ENCODE results near the gene SELENOO. TPM values are rescaled to one million over a fixed set of nuclear protein-coding genes. Genes with fewer than 3 reads are reported as not detected.

The SELENOO gene, protein sequence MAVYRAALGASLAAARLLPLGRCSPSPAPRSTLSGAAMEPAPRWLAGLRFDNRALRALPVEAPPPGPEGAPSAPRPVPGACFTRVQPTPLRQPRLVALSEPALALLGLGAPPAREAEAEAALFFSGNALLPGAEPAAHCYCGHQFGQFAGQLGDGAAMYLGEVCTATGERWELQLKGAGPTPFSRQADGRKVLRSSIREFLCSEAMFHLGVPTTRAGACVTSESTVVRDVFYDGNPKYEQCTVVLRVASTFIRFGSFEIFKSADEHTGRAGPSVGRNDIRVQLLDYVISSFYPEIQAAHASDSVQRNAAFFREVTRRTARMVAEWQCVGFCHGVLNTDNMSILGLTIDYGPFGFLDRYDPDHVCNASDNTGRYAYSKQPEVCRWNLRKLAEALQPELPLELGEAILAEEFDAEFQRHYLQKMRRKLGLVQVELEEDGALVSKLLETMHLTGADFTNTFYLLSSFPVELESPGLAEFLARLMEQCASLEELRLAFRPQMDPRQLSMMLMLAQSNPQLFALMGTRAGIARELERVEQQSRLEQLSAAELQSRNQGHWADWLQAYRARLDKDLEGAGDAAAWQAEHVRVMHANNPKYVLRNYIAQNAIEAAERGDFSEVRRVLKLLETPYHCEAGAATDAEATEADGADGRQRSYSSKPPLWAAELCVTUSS
- 25.6 and 28.3 TPM in 2 replicates for total RNA-seq

DNA sequence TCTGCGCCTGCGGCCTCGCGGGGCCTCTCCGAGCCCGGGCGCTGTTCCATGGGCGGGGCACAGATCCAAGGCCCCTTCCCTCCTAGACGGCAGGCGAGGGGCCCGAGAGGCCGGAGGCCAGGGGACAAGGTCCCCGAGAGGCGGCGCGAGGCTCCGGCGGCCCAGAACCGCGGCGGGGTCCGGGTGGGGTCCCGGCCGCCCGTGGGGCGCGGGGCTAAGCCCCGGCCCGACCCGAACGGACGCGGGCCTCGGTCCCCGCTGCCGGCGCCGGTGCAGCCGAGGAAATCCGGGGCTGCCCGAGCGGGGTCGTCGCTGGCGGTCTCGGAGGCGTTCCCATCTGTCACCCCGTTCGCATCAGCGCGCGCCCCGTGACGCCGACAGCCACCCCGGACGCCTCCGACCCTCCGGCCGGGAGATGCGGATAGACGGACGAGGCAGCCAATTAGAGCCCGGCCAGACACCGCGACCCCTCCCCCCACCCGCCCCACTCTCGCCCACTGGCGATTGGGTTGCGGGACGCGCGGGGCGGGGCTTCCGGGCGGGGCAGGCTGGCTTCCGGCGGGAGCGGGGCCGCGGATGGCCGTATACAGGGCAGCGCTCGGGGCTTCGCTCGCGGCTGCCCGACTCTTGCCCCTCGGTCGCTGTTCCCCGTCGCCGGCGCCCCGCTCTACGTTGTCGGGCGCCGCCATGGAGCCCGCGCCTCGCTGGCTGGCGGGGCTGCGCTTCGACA, at the start of gene SELENOO:
Gene SELENOO, plus strand, starts transcription at position 551 of the 730 bp plus-strand sequence. Its CDS starts 26 bp downstream, at position 577.

DNA sequence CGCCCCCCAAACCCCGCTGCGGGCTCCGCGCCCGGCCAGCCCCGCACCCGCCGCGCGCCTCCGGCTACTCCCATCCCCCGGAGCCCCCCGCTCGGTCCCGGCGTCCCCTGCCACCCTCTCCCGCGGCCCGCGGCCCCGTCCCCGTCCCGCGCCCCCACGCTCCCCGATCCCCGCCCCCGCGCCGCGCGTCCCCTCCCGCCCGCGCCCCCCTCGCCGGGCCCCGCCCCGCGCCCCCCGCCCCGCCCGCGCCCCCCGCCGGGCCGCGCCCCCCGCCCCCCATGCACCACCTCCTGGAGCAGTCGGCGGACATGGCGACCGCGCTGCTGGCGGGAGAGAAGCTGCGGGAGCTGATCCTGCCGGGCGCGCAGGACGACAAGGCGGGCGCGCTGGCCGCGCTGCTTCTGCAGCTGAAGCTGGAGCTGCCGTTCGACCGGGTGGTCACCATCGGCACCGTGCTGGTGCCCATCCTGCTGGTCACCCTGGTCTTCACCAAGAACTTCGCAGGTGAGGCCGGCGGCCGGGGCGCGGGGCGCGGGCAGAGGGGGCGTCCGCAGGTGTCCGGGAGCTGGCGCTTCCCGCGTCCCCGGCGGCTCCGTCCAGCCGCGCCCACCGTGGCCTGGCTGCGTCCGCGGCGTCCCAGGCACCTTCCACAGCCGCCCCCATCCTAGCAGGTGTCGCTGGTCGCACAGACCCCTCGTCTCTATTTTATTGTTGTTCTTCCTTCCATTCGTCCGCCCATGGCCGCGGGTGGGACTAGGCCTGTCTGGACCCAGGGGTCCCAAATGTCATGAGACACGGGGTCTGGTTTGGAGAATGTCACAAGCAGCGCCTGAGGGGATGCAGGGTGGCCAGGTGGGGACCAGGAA, 30.1 kb upstream of the SELENOO start, which contains the start of gene PANX2:
Gene PANX2, plus strand, starts transcription at position 279 of the 866 bp plus-strand sequence. Its CDS starts 0 bp downstream, at position 279.

DNA sequence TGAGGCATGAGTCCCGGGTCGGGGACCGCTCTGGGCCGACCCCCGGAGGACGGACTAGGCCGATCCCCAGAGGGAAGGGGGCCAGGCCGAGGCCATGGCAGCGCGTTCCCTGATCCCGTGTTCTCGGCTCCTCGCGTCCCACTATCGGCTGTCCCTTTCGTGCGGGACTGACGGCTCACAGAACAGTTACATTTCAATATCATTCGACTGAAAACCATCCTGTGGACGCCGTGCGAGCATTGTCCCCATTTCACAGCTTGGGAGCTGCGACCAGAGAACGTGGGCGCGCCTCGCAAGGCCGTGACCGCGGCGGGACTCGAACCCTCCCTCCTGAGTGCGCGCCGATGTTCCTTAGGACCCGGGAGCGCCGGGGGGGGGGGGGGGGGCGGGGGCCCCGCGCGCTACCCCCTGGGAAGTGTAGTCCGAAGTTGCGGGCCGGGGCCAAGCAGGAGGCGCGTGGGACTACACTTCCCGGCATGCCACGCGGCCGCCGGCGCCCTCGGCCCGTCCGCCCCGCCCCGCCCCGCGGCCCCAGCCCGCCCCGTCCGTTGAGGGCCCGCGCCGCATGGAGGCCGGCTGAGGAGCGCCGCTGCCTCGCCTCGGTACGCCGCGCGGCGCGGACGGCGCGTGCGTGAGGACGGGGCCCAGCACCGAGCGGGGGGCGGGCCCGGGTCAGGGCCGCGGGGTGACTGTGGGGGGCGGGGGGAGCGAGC, 15.3 kb upstream of the SELENOO start, which contains the start of gene TRABD:
Gene TRABD, plus strand, starts transcription at position 539 of the 713 bp plus-strand sequence. CDS start 7,148 bp downstream, outside the sequence.

DNA sequence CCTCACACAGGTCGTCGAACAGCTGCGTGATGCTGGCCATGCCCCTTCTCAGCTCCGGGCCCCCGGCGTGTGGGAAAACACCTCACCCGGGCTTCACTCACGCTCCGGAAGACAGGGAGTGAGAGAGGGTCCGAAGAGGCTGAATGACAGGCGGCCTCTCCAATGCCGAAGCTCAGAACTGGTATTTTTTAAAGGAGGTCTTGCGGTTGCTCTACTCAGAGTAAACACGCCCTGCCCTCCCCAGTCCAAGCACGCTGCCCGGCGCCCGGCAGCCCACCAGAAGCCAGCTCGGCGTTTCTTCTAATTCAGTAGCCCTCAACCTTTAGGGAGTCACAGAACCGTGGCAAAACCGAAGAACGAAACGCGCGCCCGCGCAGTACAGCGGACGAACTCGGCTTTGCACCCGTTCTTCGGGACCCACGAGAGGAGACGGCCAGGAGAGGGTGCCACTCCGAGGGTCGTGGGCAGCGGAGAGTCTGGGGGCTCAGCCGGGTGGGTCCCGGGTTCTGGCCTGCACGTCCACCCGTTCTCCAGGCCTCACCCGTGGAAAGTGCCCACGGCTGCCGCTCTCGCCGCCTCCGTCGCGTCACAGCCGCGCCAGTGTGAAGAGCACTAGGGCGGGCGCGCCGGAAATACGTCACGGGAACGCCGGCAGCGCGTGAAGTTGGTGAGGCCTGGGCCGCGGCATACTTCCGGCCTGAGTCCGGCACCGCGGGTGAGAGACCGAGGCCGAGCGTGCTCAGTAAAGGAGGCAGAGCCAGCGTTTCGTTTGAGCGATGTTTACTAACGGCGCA, 43.8 kb downstream of the SELENOO start, which contains the start of gene TUBGCP6:
Gene TUBGCP6, minus strand, starts transcription at position 604 of the 794 bp plus-strand sequence. Its CDS starts 564 bp downstream, at position 40.

DNA sequence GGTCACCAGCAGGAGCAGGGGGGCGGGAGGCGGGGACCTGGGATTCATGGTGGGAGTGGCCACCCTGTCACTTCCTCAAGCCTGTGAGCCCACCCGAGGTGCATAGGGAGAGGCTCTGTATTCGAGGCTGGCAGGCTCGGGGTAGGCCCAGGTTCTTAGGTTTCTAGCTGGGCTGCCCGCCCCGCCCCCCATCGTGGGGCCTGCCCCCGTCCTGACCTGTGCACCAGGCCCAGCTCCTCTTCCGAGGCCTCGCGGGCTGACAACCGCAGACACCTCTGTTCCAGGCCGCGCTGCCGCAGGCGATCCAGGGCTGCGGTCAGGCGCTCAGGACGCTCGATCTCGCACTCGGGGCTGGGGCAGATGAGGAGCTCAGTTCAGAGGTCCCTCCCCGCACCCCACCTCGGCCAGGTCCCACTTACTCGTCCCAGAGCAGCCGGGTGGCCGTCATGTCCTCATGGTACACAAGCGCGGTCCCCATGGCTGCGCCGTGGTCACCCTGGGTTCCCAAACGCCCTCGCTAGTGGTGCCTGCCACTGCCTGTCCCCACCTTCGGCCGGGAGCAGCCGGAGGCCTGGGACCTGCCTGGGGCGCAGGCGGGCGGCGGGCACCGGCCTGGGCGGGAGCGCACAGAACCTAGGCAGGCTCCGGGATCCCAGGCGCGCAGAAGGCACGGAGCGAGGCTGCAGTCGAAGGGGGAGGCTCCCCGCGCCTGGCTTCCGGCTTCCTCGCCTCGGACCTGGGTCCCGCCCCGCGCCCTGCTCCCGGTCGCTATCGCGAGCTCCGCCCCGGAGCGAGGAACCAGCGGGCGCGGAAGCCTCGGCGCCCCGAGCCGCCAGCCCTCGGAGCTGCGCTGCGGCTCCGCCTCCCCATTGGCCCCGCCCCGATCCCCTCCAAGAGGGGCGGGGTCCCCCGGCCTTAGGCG, 50.0 kb downstream of the SELENOO start, which contains the start of gene HDAC10:
Gene HDAC10, minus strand, starts transcription at position 711 of the 922 bp plus-strand sequence. Its CDS starts 233 bp downstream, at position 478.

DNA sequence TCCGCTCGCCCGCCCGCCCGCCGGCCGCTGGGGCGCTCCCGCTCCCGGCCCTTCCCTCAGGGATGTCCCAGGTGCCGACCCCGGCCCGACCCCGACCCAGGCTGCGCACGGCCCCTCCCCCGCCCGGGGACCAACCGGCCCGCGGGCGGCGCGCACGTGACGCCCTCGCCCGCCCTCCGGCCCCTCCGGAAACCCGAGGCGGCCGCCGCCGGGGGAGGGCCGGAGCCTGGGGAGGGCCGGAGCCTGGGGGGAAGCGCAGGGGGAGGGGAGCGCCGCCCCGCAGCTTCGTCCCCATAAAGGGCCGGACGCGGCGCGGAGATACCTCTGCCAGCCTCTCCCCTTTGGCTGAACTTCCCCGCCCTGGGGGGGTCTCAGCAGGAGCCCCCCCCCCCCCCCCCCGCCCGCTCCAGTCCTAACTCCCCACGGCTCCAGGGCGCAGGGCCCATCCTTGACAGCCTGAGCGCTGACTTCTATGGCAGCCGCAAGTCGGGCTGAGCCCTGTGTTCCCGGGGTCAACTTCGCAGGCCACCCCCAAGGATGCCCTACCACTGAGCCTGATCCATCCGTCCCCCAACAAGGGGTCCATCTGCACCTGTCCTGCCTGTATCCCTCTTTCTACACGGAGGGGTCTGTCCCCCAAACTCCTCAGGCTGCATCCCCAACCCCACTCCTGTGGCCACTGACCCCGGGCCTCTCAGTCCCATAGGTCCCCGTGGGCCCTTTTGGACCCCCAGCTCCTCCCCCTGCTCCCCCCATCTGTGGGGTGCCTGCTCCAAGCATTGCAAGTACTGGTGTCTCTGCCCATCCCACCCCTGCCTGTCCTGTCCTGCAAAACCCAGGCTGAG, 61.0 kb downstream of the SELENOO start, which contains the start of gene MAPK12:
Gene MAPK12, minus strand, starts transcription at position 69 of the 845 bp plus-strand sequence. CDS start 174 bp downstream, outside the sequence.

Other genes with a start within 250 kb of the SELENOO start
- gene PIM3, start 240.2 kb upstream of the SELENOO start, total RNA-seq: 59.5 and 60.0 TPM in 2 replicates
- not detected in 2 replicates for gene IL17REL, start 188.2 kb upstream of the SELENOO start, total RNA-seq
- gene TTLL8, start 142.7 kb upstream of the SELENOO start, total RNA-seq: not detected in 2 replicates
- gene MLC1, start 115.6 kb upstream of the SELENOO start, total RNA-seq: 0.12 TPM in 1 of 2 replicates, not detected in the other
- 1.7 and 5.1 TPM in 2 replicates for gene MOV10L1, start 111.0 kb upstream of the SELENOO start, total RNA-seq
- gene PANX2, start 30.3 kb upstream of the SELENOO start, total RNA-seq: 0.37 and 0.66 TPM in 2 replicates
- 30.1 and 33.0 TPM in 2 replicates for gene TRABD, start 15.1 kb upstream of the SELENOO start, total RNA-seq
- gene TUBGCP6, start 44.0 kb downstream of the SELENOO start, total RNA-seq: 37.0 and 37.6 TPM in 2 replicates
- 30.1 and 40.7 TPM in 2 replicates for gene HDAC10, start 50.3 kb downstream of the SELENOO start, total RNA-seq
- gene MAPK12, start 60.7 kb downstream of the SELENOO start, total RNA-seq: 41.2 and 46.6 TPM in 2 replicates
- 7.4 and 8.6 TPM in 2 replicates for gene MAPK11, start 69.4 kb downstream of the SELENOO start, total RNA-seq
- gene PLXNB2, start 106.6 kb downstream of the SELENOO start, total RNA-seq: 118 and 202 TPM in 2 replicates
- gene DENND6B, start 126.0 kb downstream of the SELENOO start, total RNA-seq: 1.5 and 2.7 TPM in 2 replicates
- gene PPP6R2, start 142.3 kb downstream of the SELENOO start, total RNA-seq: 72.0 and 73.0 TPM in 2 replicates

Data from uterine smooth muscle cell (primary cell).